SH-SY5Y (cell line): ENCODE data around the gene SPDYE3.

Experiments used
- GATA2 ChIP-seq: IDR thresholded peaks from 2 replicates; pipeline ENCODE4 v1.6.1; 2011; ENCODE audit warnings: mild to moderate bottlenecking, low read depth, low read length
- GATA3 ChIP-seq: IDR thresholded peaks from 2 replicates; pipeline ENCODE4 v1.6.1; 2011; ENCODE audit warnings: low read depth, mild to moderate bottlenecking, low read length, moderate library complexity

The SPDYE3 gene

GRCh38 chr7:100358027-100358856 lies 50.7 kb downstream of the SPDYE3 start, which contains the start of gene PILRB:
TSS of gene PILRB (plus strand) at chr7:100358117. CDS start at chr7:100358303, 186 bp downstream.
- TF ChIP-seq GATA2: no peak
- TF ChIP-seq GATA3: no peak

- TF ChIP-seq GATA2 (no peak), GATA3 (no peak)
These were observed 51.3 kb downstream of the SPDYE3 start for GRCh38 chr7:100358857-100359212.

GRCh38 chr7:100360135-100360854 lies 52.8 kb downstream of the SPDYE3 start:
- TF ChIP-seq GATA2 (no peak), GATA3 (no peak)

- TF ChIP-seq GATA3: no peak
- TF ChIP-seq GATA2: no peak
These were observed 55.6 kb downstream of the SPDYE3 start for GRCh38 chr7:100363098-100363497.

GRCh38 chr7:100364480-100364879 lies 57.0 kb downstream of the SPDYE3 start:
- no peak for TF ChIP-seq GATA2
- TF ChIP-seq GATA3: no peak

GRCh38 chr7:100366411-100367250 lies 59.1 kb downstream of the SPDYE3 start:
- no peak for TF ChIP-seq GATA2
- TF ChIP-seq GATA3: no peak

GRCh38 chr7:100367251-100367620 lies 59.7 kb downstream of the SPDYE3 start:
- TF ChIP-seq GATA2 (no peak), GATA3 (no peak)

- TF ChIP-seq GATA2 (no peak), GATA3 (no peak)
These were observed 60.4 kb downstream of the SPDYE3 start for GRCh38 chr7:100367676-100368613.

- TF ChIP-seq GATA3: no peak
- no peak for TF ChIP-seq GATA2
These were observed 61.6 kb downstream of the SPDYE3 start for GRCh38 chr7:100369105-100369504.

- TF ChIP-seq GATA3: no peak
- no peak for TF ChIP-seq GATA2
These were observed 62.8 kb downstream of the SPDYE3 start for GRCh38 chr7:100370303-100370702.

GRCh38 chr7:100370746-100371145 lies 63.2 kb downstream of the SPDYE3 start:
- TF ChIP-seq GATA3 (no peak), GATA2 (no peak)

GRCh38 chr7:100371561-100372171 lies 64.2 kb downstream of the SPDYE3 start:
- TF ChIP-seq GATA2 (no peak), GATA3 (no peak)
